GM18511 (cell line): Measurements from ENCODE around the gene IKZF3.
"Not testable (repeated sequence)": the region's sequence is repeated elsewhere in the genome, so short reads cannot be mapped to it uniquely, and the experiment has no call there.

Experiments used
- ATAC-seq: cut with Tn5 transposase; IDR thresholded peaks from one replicate; pipeline ENCODE4 v1.9.1; 2021; ENCODE audit warnings: mild to moderate bottlenecking, moderate library complexity; ENCODE audit not compliant: unreplicated experiment

IKZF3 gene

GRCh38 chr17:39722104-39722503 is 142.0 kb downstream of the IKZF3 start:
- no peak for ATAC-seq

- no peak for ATAC-seq
Measured at GRCh38 chr17:39719563-39720355, 144.4 kb downstream of the IKZF3 start.

- ATAC-seq, result no peak
Measured at GRCh38 chr17:39717660-39718059, 146.5 kb downstream of the IKZF3 start.

GRCh38 chr17:39716879-39717536 is 147.1 kb downstream of the IKZF3 start:
- ATAC-seq, result no peak

- ATAC-seq, result no peak
Measured at GRCh38 chr17:39716073-39716818, 147.9 kb downstream of the IKZF3 start.

- no peak for ATAC-seq
Measured at GRCh38 chr17:39715375-39716072, 148.6 kb downstream of the IKZF3 start.

- no peak for ATAC-seq
Measured at GRCh38 chr17:39714234-39714633, 149.9 kb downstream of the IKZF3 start.

- ATAC-seq, result no peak
Measured at GRCh38 chr17:39711851-39712250, 152.3 kb downstream of the IKZF3 start.

- ATAC-seq, result not testable (repeated sequence)
Measured at GRCh38 chr17:39711071-39711470, 153.0 kb downstream of the IKZF3 start.

GRCh38 chr17:39709998-39710964 is 153.8 kb downstream of the IKZF3 start:
- ATAC-seq, result no peak

- ATAC-seq, result no peak
Measured at GRCh38 chr17:39709319-39709997, 154.7 kb downstream of the IKZF3 start.
